HFFc6 (cell line): ENCODE measurements around the gene TBL1Y. TPM values are rescaled to one million over a fixed set of nuclear protein-coding genes. Genes with fewer than 3 reads are reported as not detected.

ENCODE experiments used
- DNase-seq: peaks from one replicate; pipeline ENCODE4 v3.0.0-alpha.2; 2018
- H3K27ac Mint-ChIP-seq: 2 replicates; pipeline ENCODE4 v1.8.0; 2020; ENCODE audit warnings: mild to moderate bottlenecking, mixed read lengths
- H3K27me3 Mint-ChIP-seq: 2 replicates; pipeline ENCODE4 v1.8.0; 2021; ENCODE audit warnings: mild to moderate bottlenecking, moderate library complexity, mixed read lengths; ENCODE audit not compliant: insufficient read depth
- H3K36me3 Mint-ChIP-seq: 2 replicates; pipeline ENCODE4 v1.8.0; 2021; ENCODE audit warnings: low read depth, mixed read lengths
- H3K4me1 Mint-ChIP-seq: 2 replicates; pipeline ENCODE4 v1.8.0; 2020; ENCODE audit warnings: low read depth, mixed read lengths
- H3K4me3 Mint-ChIP-seq: 2 replicates; pipeline ENCODE4 v1.8.0; 2020; ENCODE audit warnings: mild to moderate bottlenecking, moderate library complexity, mixed read lengths
- H3K9me3 Mint-ChIP-seq: 2 replicates; pipeline ENCODE4 v1.8.0; 2020; ENCODE audit warnings: mild to moderate bottlenecking, mixed read lengths
- total RNA-seq, 6 experiments: library from RNA; stranded (reverse); fragmentation: NEBNext Ultra II Directional; extraction: Animal tissue kit (Norgen Biotek cat#: 25700); gene quantifications; 2 replicates in 1 of 6; 3 replicates in 5 of 6; pipeline ENCODE4 v1.2.3, GENCODE V29; 2021
- TF ChIP-seq, protein P1 (sequence below): fragments of 200-600 bp; sonication (generic); IDR thresholded peaks from 2 replicates; pipeline ENCODE4 v1.5.0; 2021; ENCODE audit warnings: antibody characterized with exemption, mild to moderate bottlenecking

TBL1Y gene
- total RNA-seq, 6 experiments from 2014 or later, result not detected

GRCh38 chrY:7125136-7126056 lies 214.9 kb downstream of the TBL1Y start:
- no peak overlapping the region for H3K27ac Mint-ChIP-seq
- no peaks in the 10 kb centered on the region for H3K9me3 Mint-ChIP-seq
- no peak for DNase-seq
- no peak overlapping the region for H3K4me3 Mint-ChIP-seq
- H3K27me3 Mint-ChIP-seq, result no peaks in the 10 kb centered on the region; the same call in 1 of the 2 replicates
- TF ChIP-seq, protein P1, sequence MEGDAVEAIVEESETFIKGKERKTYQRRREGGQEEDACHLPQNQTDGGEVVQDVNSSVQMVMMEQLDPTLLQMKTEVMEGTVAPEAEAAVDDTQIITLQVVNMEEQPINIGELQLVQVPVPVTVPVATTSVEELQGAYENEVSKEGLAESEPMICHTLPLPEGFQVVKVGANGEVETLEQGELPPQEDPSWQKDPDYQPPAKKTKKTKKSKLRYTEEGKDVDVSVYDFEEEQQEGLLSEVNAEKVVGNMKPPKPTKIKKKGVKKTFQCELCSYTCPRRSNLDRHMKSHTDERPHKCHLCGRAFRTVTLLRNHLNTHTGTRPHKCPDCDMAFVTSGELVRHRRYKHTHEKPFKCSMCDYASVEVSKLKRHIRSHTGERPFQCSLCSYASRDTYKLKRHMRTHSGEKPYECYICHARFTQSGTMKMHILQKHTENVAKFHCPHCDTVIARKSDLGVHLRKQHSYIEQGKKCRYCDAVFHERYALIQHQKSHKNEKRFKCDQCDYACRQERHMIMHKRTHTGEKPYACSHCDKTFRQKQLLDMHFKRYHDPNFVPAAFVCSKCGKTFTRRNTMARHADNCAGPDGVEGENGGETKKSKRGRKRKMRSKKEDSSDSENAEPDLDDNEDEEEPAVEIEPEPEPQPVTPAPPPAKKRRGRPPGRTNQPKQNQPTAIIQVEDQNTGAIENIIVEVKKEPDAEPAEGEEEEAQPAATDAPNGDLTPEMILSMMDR, result no peak
- H3K36me3 Mint-ChIP-seq, result no peaks in the 10 kb centered on the region
- H3K4me1 Mint-ChIP-seq, result no peaks in the 10 kb centered on the region

GRCh38 chrY:7128211-7128610 lies 217.7 kb downstream of the TBL1Y start:
- H3K9me3 Mint-ChIP-seq, result no peaks in the 10 kb centered on the region
- TF ChIP-seq, protein P1, result no peak
- no peak overlapping the region for H3K4me3 Mint-ChIP-seq
- no peak overlapping the region for H3K27ac Mint-ChIP-seq
- H3K36me3 Mint-ChIP-seq, result no peaks in the 10 kb centered on the region
- H3K27me3 Mint-ChIP-seq, result no peaks in the 10 kb centered on the region; the same call in 1 of the 2 replicates
- no peak for DNase-seq
- no peaks in the 10 kb centered on the region for H3K4me1 Mint-ChIP-seq

Other genes starting within 250 kb of the TBL1Y start
- gene AMELY, start 1.1 kb downstream of the TBL1Y start, total RNA-seq, result not detected